ENCODE data around the gene LY6G6F.

LY6G6F gene

GRCh38 chr6:31736021-31736767 is 29.5 kb downstream of the LY6G6F start, which contains the start of gene CLIC1:
CLIC1 (minus strand) TSS chr6:31736530; CDS start chr6:31736300, 230 bp downstream.
- Histone ChIP-seq H3K27ac (peak within 1 kb of the TSS; percentile 81 to 100 (median 97)), H3K4me3 (peak within 1 kb of the TSS; percentile 75 to 98 (median 89)), H3K36me3 (peaks cover 31 to 37% (median 34%) of the 10 kb centered on the region in 11 experiments), H3K9me3 (replicated peaks in 1 of 11) (no peaks in the 10 kb centered on the region), H3K9ac (peak within 1 kb of the TSS; percentile 88 to 97 (median 92)), H3K27me3 (no peaks in the 10 kb centered on the region), H3K4me1 (peaks cover 64 to 71% (median 68%) of the 10 kb centered on the region in 10 experiments), H4K20me1 (peaks cover 9 to 39% (median 31%) of the 10 kb centered on the region in 11 experiments; a peak in 19 of 22 replicates), H3K4me2 (peak within 1 kb of the TSS; percentile 93 to 100 (median 99))
- TF ChIP-seq Cebpa-rat (IDR thresholded peaks at IDR 0.05), result no peak

GRCh38 chr6:31736768-31737314 is 30.2 kb downstream of the LY6G6F start:
- TF ChIP-seq Cebpa-rat (IDR thresholded peaks at IDR 0.05), result no peak
- peaks cover 27 to 37% (median 33%) of the 10 kb centered on the region in 11 experiments for H3K36me3 ChIP-seq
- peak overlapping the region; percentile 88 to 97 (median 92) for H3K9ac ChIP-seq
- H3K4me3 ChIP-seq, result peak overlapping the region; percentile 75 to 98 (median 89)
- no peaks in the 10 kb centered on the region for H3K9me3 ChIP-seq (replicated peaks in 1 of 11)
- H3K27ac ChIP-seq, result peak overlapping the region; percentile 81 to 100 (median 97)
- peak overlapping the region; percentile 93 to 100 (median 99) for H3K4me2 ChIP-seq
- H3K4me1 ChIP-seq, result peaks cover 64 to 71% (median 68%) of the 10 kb centered on the region in 10 experiments
- H3K27me3 ChIP-seq, result no peaks in the 10 kb centered on the region
- H4K20me1 ChIP-seq, result peaks cover 9 to 33% (median 27%) of the 10 kb centered on the region in 11 experiments; a peak in 19 of 22 replicates

DNA sequence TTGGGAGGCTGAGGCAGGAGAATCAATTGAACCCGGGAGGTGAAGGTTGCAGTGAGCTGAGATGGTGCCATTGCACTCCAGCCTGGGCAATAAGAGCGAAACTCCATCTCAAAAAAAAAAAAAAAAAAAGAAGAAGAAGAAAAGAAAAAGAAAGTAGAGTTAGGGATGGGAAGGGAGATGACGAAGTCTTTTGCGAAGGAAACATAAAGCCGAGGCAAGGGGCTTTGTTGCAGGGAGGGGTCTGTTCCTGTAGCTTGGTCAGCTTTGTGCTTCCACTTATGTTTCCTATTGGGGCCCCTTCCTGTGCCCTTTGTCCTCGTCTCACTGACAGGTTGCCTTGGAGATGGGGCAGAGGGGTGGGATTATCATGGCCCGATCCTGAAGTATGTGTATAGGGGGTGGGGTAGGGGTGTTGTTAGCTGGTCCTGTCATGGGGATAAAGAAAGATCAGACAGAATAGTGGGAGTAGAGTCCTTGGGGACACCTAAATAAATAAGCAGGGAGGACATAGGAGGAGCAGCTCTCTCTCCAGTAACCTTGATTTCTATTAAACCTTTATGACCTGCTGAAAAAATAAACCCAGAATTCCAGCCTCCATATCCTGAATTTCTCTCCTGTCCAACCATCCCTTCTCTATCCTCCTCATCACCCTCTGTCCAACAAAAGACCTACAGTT is 30.8 kb downstream of the LY6G6F start:
- Histone ChIP-seq H4K20me1 (peaks cover 9 to 26% (median 22%) of the 10 kb centered on the region in 11 experiments; a peak in 19 of 22 replicates), H3K9ac (peak overlapping the region; percentile 88 to 97 (median 92)), H3K4me3 (peak overlapping the region; percentile 75 to 98 (median 89)), H3K27ac (peak overlapping the region; percentile 81 to 100 (median 97)), H3K4me2 (peak overlapping the region; percentile 93 to 100 (median 99)), H3K4me1 (peaks cover 64 to 71% (median 68%) of the 10 kb centered on the region in 10 experiments), H3K27me3 (no peaks in the 10 kb centered on the region), H3K9me3 (replicated peaks in 1 of 11) (no peaks in the 10 kb centered on the region), H3K36me3 (peaks cover 21 to 37% (median 33%) of the 10 kb centered on the region in 11 experiments)
- TF ChIP-seq Cebpa-rat (IDR thresholded peaks at IDR 0.05), result no peak

DNA sequence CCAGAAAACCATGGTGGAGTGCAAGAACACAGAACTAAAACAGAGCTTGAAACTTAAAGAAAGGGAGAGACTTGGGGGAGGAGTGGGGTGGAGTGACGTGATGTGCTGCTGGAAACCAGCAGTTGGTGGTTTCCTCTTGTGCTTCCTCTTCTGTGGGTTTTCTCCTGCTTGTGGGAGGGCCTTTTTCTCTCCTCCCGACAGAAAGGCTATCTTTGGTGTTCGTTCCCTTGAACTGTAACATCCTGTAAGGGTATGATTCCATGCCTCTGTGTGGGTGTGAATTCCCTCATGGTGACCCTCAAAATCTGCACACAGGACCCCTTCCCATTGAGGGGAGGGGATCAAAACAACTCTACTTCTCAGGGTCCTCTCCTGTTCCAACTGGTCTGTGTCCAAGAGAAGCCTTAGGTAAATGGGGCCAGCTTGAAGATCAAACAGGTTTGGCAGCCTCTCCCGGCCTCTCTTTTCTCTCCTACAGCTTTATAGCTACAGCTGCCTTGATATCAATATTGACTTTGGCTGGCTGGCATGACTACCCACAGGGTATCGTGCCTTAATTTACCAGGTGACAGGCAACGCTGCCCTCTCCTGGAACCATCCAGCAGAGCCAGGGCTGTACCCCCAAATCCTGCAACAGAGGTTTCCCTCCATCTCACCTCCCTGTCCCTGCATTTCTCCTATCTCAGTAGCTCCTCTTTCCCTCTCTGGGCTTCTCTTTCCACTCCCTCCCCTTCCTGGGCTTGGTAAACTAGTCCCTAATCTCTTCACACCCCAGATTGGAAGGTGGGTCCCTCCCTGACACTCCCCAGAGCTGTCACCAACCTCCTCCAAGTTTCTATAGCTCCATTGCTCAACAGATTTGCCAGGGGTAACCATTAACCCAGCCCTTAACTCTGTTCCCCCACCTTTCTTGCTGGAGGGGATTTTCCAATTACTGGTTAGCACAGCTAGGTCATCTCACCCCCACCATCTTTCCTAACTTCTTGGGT is 31.6 kb downstream of the LY6G6F start:
- peaks cover 13 to 37% (median 33%) of the 10 kb centered on the region in 11 experiments for H3K36me3 ChIP-seq
- peaks cover 9 to 18% (median 14%) of the 10 kb centered on the region in 11 experiments; a peak in 19 of 22 replicates for H4K20me1 ChIP-seq
- peak overlapping the region; percentile 75 to 98 (median 89) for H3K4me3 ChIP-seq
- peaks cover 57 to 73% (median 65%) of the 10 kb centered on the region in 10 experiments for H3K4me1 ChIP-seq
- peak overlapping the region; percentile 81 to 100 (median 97) for H3K27ac ChIP-seq
- no peaks in the 10 kb centered on the region for H3K27me3 ChIP-seq
- TF ChIP-seq Cebpa-rat (IDR thresholded peaks at IDR 0.05), result peak in 1 of 11 experiments; percentile 31; a peak in 1 of 22 replicates
- peak overlapping the region; percentile 93 to 100 (median 99) for H3K4me2 ChIP-seq
- H3K9me3 ChIP-seq (replicated peaks in 1 of 11), result no peaks in the 10 kb centered on the region
- peak overlapping the region; percentile 88 to 97 (median 92) for H3K9ac ChIP-seq

DNA sequence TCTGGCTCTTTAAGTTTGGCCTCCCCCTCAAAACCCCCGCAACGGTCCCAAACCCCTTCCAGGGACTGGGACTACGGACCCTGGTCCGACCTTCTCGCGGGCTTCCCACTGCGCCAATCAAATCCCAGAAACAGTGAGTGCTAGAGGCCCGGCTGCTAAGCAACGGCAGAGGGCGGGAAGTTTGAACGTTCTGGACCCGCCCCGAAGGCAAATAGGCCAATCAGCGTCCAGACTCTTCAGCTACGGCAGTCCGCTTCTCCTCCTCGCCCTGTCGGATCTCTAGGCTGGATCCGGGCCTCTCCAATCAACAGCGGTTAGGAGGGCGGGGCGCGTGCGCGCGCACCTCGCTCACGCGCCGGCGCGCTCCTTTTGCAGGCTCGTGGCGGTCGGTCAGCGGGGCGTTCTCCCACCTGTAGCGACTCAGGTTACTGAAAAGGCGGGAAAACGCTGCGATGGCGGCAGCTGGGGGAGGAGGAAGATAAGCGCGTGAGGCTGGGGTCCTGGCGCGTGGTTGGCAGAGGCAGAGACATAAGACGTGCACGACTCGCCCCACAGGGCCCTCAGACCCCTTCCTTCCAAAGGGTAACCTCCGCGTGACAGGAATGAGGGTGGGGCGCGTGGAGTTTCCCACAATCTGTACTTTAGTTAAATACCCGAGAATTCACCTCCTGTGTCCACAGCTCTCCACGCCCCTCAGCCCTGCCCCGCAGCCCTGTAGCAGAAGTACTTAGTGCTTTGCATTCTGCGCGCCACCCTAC is 33.2 kb downstream of the LY6G6F start, which contains the start of gene MSH5:
TSS of gene MSH5 (plus strand) at position 367 of the 758 bp plus-strand sequence. CDS start 462 bp downstream, outside the sequence.
- no peak for TF ChIP-seq Cebpa-rat (IDR thresholded peaks at IDR 0.05)

GRCh38 chr6:31740397-31741223 is 33.9 kb downstream of the LY6G6F start:
- H3K4me1 ChIP-seq, result peaks cover 56 to 78% (median 69%) of the 10 kb centered on the region in 10 experiments
- H3K4me3 ChIP-seq, result peak overlapping the region; percentile 70 to 98 (median 88)
- H3K9me3 ChIP-seq (replicated peaks in 1 of 11), result no peaks in the 10 kb centered on the region
- no peaks in the 10 kb centered on the region for H4K20me1 ChIP-seq
- peak overlapping the region; percentile 70 to 97 (median 91) for H3K9ac ChIP-seq
- H3K4me2 ChIP-seq, result peak overlapping the region; percentile 93 to 100 (median 99)
- no peaks in the 10 kb centered on the region for H3K27me3 ChIP-seq
- peaks cover 0 to 37% (median 31%) of the 10 kb centered on the region in 11 experiments; a peak in 18 of 22 replicates for H3K36me3 ChIP-seq
- peak overlapping the region; percentile 25 to 100 (median 97); a peak in 21 of 22 replicates for H3K27ac ChIP-seq
- peak in 1 of 11 experiments; percentile 10; a peak in 1 of 22 replicates for TF ChIP-seq Cebpa-rat (IDR thresholded peaks at IDR 0.05)

More for the DNA sequence above, 33.2 kb downstream of the LY6G6F start, which contains the start of gene MSH5:
- H3K9me3 ChIP-seq (replicated peaks in 1 of 11), result no peaks in the 10 kb centered on the region
- peak within 1 kb of the TSS; percentile 75 to 98 (median 88) for H3K4me3 ChIP-seq
- H4K20me1 ChIP-seq, result peaks cover 0 to 3% (median 0%) of the 10 kb centered on the region in 11 experiments; a peak in 3 of 22 replicates
- H3K27ac ChIP-seq, result peak within 1 kb of the TSS; percentile 81 to 100 (median 97); a peak in 21 of 22 replicates
- H3K4me1 ChIP-seq, result peaks cover 56 to 70% (median 63%) of the 10 kb centered on the region in 10 experiments
- peak within 1 kb of the TSS; percentile 88 to 97 (median 92) for H3K9ac ChIP-seq
- H3K27me3 ChIP-seq, result no peaks in the 10 kb centered on the region
- H3K36me3 ChIP-seq, result peaks cover 0 to 37% (median 31%) of the 10 kb centered on the region in 11 experiments; a peak in 18 of 22 replicates
- H3K4me2 ChIP-seq, result peak within 1 kb of the TSS; percentile 93 to 100 (median 99)

All from BLaER1 treated with 17β-estradiol and CSF1 and Interleukin-3, amounts not matched to agents 10 nM and 100 nM (cell line).